Prostate gland (tissue), 2 donors: ENCODE data around the gene STIM1. TPM values are rescaled to one million over a fixed set of nuclear protein-coding genes. Genes with fewer than 3 reads are reported as not detected.
"Not testable (repeated sequence)": the region's sequence is repeated elsewhere in the genome, so short reads cannot be mapped to it uniquely, and the experiment has no call there.

Source experiments
- DNase-seq: peaks from one replicate; pipeline ENCODE4 v3.0.0-alpha.2; 2019; ENCODE audit warnings: low spot score
- H3K27ac ChIP-seq, 2 donors: fragments of 200-600 bp; sonication (generic); 2 replicates each; pipeline ENCODE4 v1.5.1; 2017 to 2019
- H3K27me3 ChIP-seq: fragments of 200-600 bp; sonication (generic); replicated peaks from 2 replicates; pipeline ENCODE4 v1.5.1; 2019; ENCODE audit not compliant: insufficient read depth
- H3K36me3 ChIP-seq, 2 donors: fragments of 200-600 bp; sonication (generic); 1 replicate in 1 of 2; 2 replicates in 1 of 2; pipeline versions ENCODE4 v1.5.1 to v1.8.1; 2017 to 2019
- H3K4me1 ChIP-seq: fragments of 200-600 bp; sonication (generic); replicated peaks from 2 replicates; pipeline ENCODE4 v1.5.1; 2019
- H3K4me3 ChIP-seq, 2 donors: fragments of 200-600 bp; sonication (generic); 2 replicates each; pipeline ENCODE4 v1.5.1; 2017 to 2019
- H3K9me3 ChIP-seq: fragments of 200-600 bp; sonication (generic); 2 replicates; pipeline ENCODE4 v1.5.1; 2017
- POLR2A ChIP-seq: fragments of 450-650 bp; IDR thresholded peaks from one replicate; pipeline ENCODE4 v1.6.1; 2016; ENCODE audit warnings: antibody characterized with exemption, mild to moderate bottlenecking
- POLR2AphosphoS5 ChIP-seq: sonication (generic); formaldehyde crosslinking; IDR thresholded peaks from one replicate; pipeline ENCODE4 v1.6.1; 2017; ENCODE audit warnings: antibody characterized with exemption
- WGBS: methylation state at CpG from one replicate; pipeline ENCODE4 v1.1.5; 2018; 5-methylcytosine and 5-hydroxymethylcytosine counted together
- intact Hi-C: fragments of 100-400 bp; cut with DNase I; formaldehyde crosslinking; loops from one replicate; pipeline ENCODE4 v1.14.2; 2022
- total RNA-seq, 2 donors: library from RNA; depleted of rRNA; stranded (reverse); fragments of >200 nt; gene quantifications; one replicate each; pipeline ENCODE4 v1.1.0, GENCODE V29; 2016
- TF ChIP-seq, protein P1 (sequence below), 4 experiments: fragments of 200-600 bp in 2 of 4; fragments of 450-650 bp in 2 of 4; sonication (generic) in 2 of 4; IDR thresholded peaks; 1 replicate in 3 of 4; 2 replicates in 1 of 4; pipeline ENCODE4 v1.5.1; 2016 to 2019; ENCODE audit warnings: antibody characterized with exemption in 4 of 4, mild to moderate bottlenecking in 2 of 4, moderate library complexity in 2 of 4

The STIM1 gene
- total RNA-seq, 2 donors from 2014 or later: 34.1 to 65.0 TPM

DNA sequence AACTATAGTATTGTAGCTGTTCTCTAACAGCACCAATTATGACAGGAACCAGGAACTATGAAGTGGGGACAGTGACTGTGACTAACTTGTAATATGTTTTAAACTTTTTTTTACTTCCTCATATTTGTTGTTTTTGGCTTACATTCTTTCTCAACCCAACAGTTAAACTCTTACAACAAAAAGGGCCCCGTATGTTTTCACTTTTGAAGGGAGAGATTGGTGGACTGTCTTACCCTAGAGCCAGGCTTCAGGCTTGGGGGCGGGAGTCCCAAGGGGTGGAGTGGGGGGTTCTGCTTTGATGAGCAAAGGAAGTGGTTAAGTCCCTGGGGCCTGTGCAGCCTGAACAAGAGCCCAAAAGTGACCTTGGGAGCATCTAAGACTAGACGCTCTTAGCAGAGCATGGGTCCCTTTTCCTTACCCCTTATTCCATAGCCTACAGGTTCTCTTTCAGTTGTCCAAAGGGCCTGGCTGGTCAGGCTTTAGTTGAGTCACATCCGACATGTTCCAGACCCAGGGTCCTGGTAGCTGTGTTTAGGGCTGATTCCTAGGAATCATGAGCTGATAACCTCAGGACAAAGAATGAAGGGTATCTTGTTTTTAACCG lies 38.8 kb downstream of the STIM1 start:
- H3K36me3 ChIP-seq: no peaks in the 10 kb centered on the region
- TF ChIP-seq, protein P1, sequence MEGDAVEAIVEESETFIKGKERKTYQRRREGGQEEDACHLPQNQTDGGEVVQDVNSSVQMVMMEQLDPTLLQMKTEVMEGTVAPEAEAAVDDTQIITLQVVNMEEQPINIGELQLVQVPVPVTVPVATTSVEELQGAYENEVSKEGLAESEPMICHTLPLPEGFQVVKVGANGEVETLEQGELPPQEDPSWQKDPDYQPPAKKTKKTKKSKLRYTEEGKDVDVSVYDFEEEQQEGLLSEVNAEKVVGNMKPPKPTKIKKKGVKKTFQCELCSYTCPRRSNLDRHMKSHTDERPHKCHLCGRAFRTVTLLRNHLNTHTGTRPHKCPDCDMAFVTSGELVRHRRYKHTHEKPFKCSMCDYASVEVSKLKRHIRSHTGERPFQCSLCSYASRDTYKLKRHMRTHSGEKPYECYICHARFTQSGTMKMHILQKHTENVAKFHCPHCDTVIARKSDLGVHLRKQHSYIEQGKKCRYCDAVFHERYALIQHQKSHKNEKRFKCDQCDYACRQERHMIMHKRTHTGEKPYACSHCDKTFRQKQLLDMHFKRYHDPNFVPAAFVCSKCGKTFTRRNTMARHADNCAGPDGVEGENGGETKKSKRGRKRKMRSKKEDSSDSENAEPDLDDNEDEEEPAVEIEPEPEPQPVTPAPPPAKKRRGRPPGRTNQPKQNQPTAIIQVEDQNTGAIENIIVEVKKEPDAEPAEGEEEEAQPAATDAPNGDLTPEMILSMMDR (IDR thresholded peaks at IDR 0.05): no peak
- TF ChIP-seq POLR2A: no peak
- TF ChIP-seq POLR2AphosphoS5: no peak
- H3K9me3 ChIP-seq: no peaks in the 10 kb centered on the region
- 82% methylated on average over 5 of the region's 5 CpGs for WGBS
- no peaks in the 10 kb centered on the region for H3K4me1 ChIP-seq
- no peak for DNase-seq
- no peaks in the 10 kb centered on the region for H3K27me3 ChIP-seq
- H3K27ac ChIP-seq: no peak overlapping the region
- H3K4me3 ChIP-seq: no peak overlapping the region
- intact Hi-C loops: no loop called here

DNA sequence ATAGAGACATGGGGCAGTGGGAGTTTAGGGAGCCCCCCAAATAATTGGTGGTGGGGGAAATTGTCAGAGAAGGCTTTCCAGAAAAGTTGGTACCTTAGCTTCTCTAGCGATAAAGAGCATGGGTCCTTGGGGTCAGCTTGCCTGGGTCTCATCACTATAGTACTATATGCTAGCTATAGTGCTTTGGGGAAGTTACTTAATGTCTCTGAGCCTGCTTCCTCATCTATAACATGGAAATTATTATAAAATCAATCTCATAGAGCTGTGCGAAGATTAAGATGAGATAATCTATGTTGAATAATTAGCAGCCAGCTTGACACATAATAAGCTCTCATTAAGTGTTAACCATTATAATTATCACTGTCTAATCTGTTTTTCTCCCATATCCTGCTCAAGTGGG lies 41.2 kb downstream of the STIM1 start:
- DNase-seq: no peak
- H3K36me3 ChIP-seq: no peaks in the 10 kb centered on the region
- no peak overlapping the region for H3K27ac ChIP-seq
- no peaks in the 10 kb centered on the region for H3K27me3 ChIP-seq
- no peak overlapping the region for H3K4me3 ChIP-seq
- H3K4me1 ChIP-seq: no peaks in the 10 kb centered on the region
- WGBS: 96% methylated on average over 2 of the region's 2 CpGs
- no peaks in the 10 kb centered on the region for H3K9me3 ChIP-seq
- TF ChIP-seq POLR2AphosphoS5 (no peak), POLR2A (no peak)
- TF ChIP-seq, protein P1 (IDR thresholded peaks at IDR 0.05): no peak
- intact Hi-C loops: no loop called here

DNA sequence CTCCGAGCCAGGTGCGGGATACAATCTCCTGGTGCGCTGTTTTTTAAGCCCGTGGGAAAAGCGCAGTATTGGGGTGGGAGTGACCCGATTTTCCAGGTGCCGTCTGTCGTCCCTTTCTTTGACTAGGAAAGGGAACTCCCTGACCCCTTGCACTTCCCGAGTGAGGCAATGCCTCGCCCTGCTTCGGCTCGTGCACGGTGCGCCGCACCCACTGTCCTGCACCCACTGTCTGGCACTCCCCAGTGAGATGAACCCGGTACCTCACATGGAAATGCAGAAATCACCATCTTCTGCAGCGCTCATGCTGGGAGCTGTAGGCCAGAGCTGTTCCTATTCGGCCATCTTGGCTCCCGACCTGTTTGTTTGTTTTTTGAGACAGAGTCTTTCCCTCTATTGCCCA lies 44.8 kb downstream of the STIM1 start:
- H3K4me1 ChIP-seq, H3K27me3 ChIP-seq, intact Hi-C loops, H3K9me3 ChIP-seq, DNase-seq, H3K36me3 ChIP-seq, H3K27ac ChIP-seq, H3K4me3 ChIP-seq: not testable (repeated sequence)
- WGBS: 94% methylated on average over 19 of the region's 19 CpGs

DNA sequence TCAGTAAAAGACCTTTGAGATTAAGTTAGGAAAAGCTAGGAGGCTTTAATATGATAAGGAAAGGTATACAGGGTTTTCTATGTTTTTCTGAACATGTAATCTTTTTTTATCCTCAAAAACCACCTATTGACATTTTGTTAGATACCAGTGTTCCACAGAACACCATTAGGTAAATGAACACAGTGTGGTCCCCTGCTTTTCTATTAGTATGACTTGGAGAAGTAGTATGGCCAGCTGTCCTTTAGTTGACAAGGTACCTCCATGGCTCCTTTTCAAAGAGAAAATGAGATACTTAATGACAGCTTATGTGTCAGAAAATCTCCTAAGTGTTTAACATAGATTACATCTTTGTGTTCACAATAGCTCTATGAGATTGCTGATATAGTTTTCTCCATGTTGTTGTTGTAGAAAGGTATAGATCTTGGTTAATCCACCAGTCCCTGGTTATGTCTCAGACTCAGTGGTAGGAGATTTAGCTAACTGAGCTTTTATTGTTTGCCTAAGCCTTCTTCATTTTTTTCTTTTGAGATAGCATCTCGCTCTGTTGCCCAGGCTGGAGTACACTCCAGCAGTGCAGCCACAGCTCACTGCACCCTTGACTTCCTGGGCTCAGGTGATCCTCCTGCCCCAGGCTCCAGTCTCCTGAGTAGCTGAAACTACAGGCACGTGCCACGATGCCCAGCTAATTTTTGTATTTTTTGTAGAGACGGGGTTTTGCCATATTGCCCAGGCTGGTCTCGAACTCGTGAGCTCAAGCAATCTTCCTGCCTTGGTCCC lies 46.0 kb downstream of the STIM1 start:
- 80% methylated on average over 6 of the region's 6 CpGs for WGBS
- no peak overlapping the region for H3K27ac ChIP-seq
- no peak for DNase-seq
- no peaks in the 10 kb centered on the region for H3K36me3 ChIP-seq
- no peak overlapping the region for H3K4me3 ChIP-seq
- TF ChIP-seq, protein P1 (IDR thresholded peaks at IDR 0.05): no peak
- TF ChIP-seq POLR2AphosphoS5: no peak
- no peak for TF ChIP-seq POLR2A
- intact Hi-C loops: no loop called here
- no peaks in the 10 kb centered on the region for H3K9me3 ChIP-seq
- H3K4me1 ChIP-seq: no peaks in the 10 kb centered on the region
- H3K27me3 ChIP-seq: no peaks in the 10 kb centered on the region

DNA sequence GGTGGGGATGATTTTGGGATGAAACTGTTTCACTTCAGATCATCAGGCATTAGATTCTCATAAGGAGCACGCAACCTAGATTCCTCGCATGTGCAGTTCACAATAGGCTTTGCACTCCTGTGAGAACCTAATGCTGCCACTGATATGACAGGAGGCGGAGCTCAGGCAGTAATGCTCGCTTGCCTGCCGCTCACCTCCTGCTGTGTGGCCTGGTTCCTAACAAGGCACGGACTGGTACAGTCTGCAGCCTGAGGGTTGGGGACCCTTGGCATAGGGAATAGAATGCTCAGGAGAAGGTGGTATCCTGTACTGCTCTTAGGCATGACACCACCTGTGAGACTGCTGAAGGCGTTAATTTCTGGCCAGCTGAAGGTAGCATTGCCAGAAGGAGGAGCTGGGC lies 47.0 kb downstream of the STIM1 start:
- no peaks in the 10 kb centered on the region for H3K9me3 ChIP-seq
- intact Hi-C loops: no loop called here
- H3K4me1 ChIP-seq: no peaks in the 10 kb centered on the region
- no peaks in the 10 kb centered on the region for H3K27me3 ChIP-seq
- WGBS: 80% methylated on average over 7 of the region's 7 CpGs
- no peak overlapping the region for H3K27ac ChIP-seq
- no peak overlapping the region for H3K4me3 ChIP-seq
- no peak for TF ChIP-seq POLR2A
- no peak for DNase-seq
- H3K36me3 ChIP-seq: no peaks in the 10 kb centered on the region
